HepG2 (cell line): ENCODE measurements around the gene C11orf65. TPM values are rescaled to one million over a fixed set of nuclear protein-coding genes. Genes with fewer than 3 reads are reported as not detected.

ENCODE experiments used
- ATF7-NPFF ChIP-seq: sonication (generic); formaldehyde crosslinking; IDR thresholded peaks from 2 replicates; pipeline ENCODE4 v1.8.1; 2023; ENCODE audit warnings: mild to moderate bottlenecking, low read depth, missing genetic modification reagents, moderate library complexity
- BRCA1 ChIP-seq: sonication (generic); formaldehyde crosslinking; IDR thresholded peaks from 2 replicates; pipeline ENCODE4 v1.4.0; 2020; ENCODE audit warnings: missing genetic modification reagents
- CAMTA2 ChIP-seq: sonication (generic); formaldehyde crosslinking; IDR thresholded peaks from 2 replicates; pipeline ENCODE4 v1.4.0; 2020; ENCODE audit warnings: mild to moderate bottlenecking, missing genetic modification reagents, borderline replicate concordance
- CCAR2 ChIP-seq: fragments of 200-400 bp; formaldehyde crosslinking; optimal IDR thresholded peaks from 2 replicates; pipeline ENCODE3; 2018; ENCODE audit warnings: low read depth, mild to moderate bottlenecking, low read length, moderate library complexity
- CHCHD3 ChIP-seq: sonication (generic); formaldehyde crosslinking; IDR thresholded peaks from 2 replicates; pipeline ENCODE4 v1.8.0; 2022; ENCODE audit warnings: mild to moderate bottlenecking, missing genetic modification reagents, moderate library complexity
- FOXJ3 ChIP-seq: sonication (generic); formaldehyde crosslinking; IDR thresholded peaks from 2 replicates; pipeline ENCODE4 v1.4.0; 2020; ENCODE audit warnings: missing genetic modification reagents, mild to moderate bottlenecking, borderline replicate concordance
- HNF4G ChIP-seq, 2 experiments: sonication (generic) in 1 of 2; formaldehyde crosslinking in 1 of 2; IDR thresholded peaks; 2 replicates each; pipeline versions ENCODE4 v1.4.0 to v1.6.1; 2011 to 2020; ENCODE audit warnings: borderline replicate concordance in 2 of 2, low read depth in 2 of 2, mild to moderate bottlenecking in 2 of 2, low read length in 1 of 2, missing genetic modification reagents in 1 of 2, moderate library complexity in 1 of 2
- IRX3 ChIP-seq: sonication (generic); formaldehyde crosslinking; IDR thresholded peaks from 2 replicates; pipeline ENCODE4 v1.8.1; 2023; ENCODE audit warnings: mild to moderate bottlenecking, low read depth, missing genetic modification reagents, borderline replicate concordance
- NFYB ChIP-seq: sonication (generic); formaldehyde crosslinking; IDR thresholded peaks from 2 replicates; pipeline ENCODE4 v1.4.0; 2020; ENCODE audit warnings: missing genetic modification reagents
- ZBTB20 ChIP-seq: sonication (generic); formaldehyde crosslinking; IDR thresholded peaks from 2 replicates; pipeline ENCODE4 v1.8.1; 2023; ENCODE audit warnings: missing genetic modification reagents, low read depth, mild to moderate bottlenecking, borderline replicate concordance
- ZKSCAN8 ChIP-seq: IDR thresholded peaks from 2 replicates; pipeline ENCODE4 v1.6.1; 2016; ENCODE audit warnings: borderline replicate concordance, missing genetic modification reagents, missing compliant biosample characterization
- ZNF20 ChIP-seq: sonication (generic); formaldehyde crosslinking; IDR thresholded peaks from 2 replicates; pipeline ENCODE4 v1.4.0; 2020; ENCODE audit warnings: mild to moderate bottlenecking, moderate library complexity, missing genetic modification reagents
- ZNF563 ChIP-seq: sonication (generic); formaldehyde crosslinking; IDR thresholded peaks from 2 replicates; pipeline ENCODE4 v1.8.0; 2022; ENCODE audit warnings: mild to moderate bottlenecking, moderate library complexity, missing genetic modification reagents
- ZNF572 ChIP-seq: sonication (generic); formaldehyde crosslinking; IDR thresholded peaks from 2 replicates; pipeline ENCODE4 v1.5.1; 2020; ENCODE audit warnings: mild to moderate bottlenecking, missing genetic modification reagents
- polyA plus RNA-seq, 8 experiments: library from polyadenylated mRNA; depleted of rRNA in 3 of 8; stranded (reverse) in 7 of 8; unstranded in 1 of 8; fragments of >200 nt; fragmentation: Illumina TruSeq in 4 of 8; extraction: Trizol in 4 of 8; gene quantifications; 2 replicates each; pipeline versions ENCODE4 v1.2.1 to v1.2.3, GENCODE V29; 2011 to 2016; ENCODE audit warnings: low read depth in 4 of 8, missing spikeins in 1 of 8, mixed read lengths in 1 of 8; ENCODE audit not compliant: insufficient read depth in 1 of 8
- total RNA-seq, 5 experiments: library from RNA; depleted of rRNA; stranded (reverse); fragments of >200 nt; fragmentation: Illumina TruSeq; extraction: Trizol; gene quantifications; 2 replicates each; pipeline ENCODE4 v1.2.3, GENCODE V29; 2016; ENCODE audit warnings: low read depth in 1 of 5
- TF ChIP-seq, protein P1 (sequence below): sonication (generic); formaldehyde crosslinking; IDR thresholded peaks from 2 replicates; pipeline ENCODE4 v1.8.1; 2023; ENCODE audit warnings: missing genetic modification reagents, inconsistent platforms, borderline replicate concordance
- TF ChIP-seq, protein P2 (sequence below): IDR thresholded peaks from 2 replicates; pipeline ENCODE4 v1.6.1; 2016; ENCODE audit warnings: missing biosample characterization, missing genetic modification reagents, low read depth
- TF ChIP-seq, protein P3 (sequence below): sonication (generic); formaldehyde crosslinking; IDR thresholded peaks from 2 replicates; pipeline ENCODE4 v1.8.1; 2022; ENCODE audit warnings: mild to moderate bottlenecking, missing genetic modification reagents
- TF ChIP-seq, protein P4 (sequence below): sonication (generic); formaldehyde crosslinking; IDR thresholded peaks from 2 replicates; pipeline ENCODE4 v1.5.0; 2020; ENCODE audit warnings: mild to moderate bottlenecking, missing genetic modification reagents
- TF ChIP-seq, protein P5 (sequence below): sonication (generic); formaldehyde crosslinking; IDR thresholded peaks from 2 replicates; pipeline ENCODE4 v1.4.0; 2020; ENCODE audit warnings: missing genetic modification reagents

The C11orf65 gene
- total and polyA plus RNA-seq, 2 of the 13 experiments (the other 11 are each of a cell fraction or from before 2014, with no cell fraction given), result 0.38 to 0.42 TPM

DNA sequence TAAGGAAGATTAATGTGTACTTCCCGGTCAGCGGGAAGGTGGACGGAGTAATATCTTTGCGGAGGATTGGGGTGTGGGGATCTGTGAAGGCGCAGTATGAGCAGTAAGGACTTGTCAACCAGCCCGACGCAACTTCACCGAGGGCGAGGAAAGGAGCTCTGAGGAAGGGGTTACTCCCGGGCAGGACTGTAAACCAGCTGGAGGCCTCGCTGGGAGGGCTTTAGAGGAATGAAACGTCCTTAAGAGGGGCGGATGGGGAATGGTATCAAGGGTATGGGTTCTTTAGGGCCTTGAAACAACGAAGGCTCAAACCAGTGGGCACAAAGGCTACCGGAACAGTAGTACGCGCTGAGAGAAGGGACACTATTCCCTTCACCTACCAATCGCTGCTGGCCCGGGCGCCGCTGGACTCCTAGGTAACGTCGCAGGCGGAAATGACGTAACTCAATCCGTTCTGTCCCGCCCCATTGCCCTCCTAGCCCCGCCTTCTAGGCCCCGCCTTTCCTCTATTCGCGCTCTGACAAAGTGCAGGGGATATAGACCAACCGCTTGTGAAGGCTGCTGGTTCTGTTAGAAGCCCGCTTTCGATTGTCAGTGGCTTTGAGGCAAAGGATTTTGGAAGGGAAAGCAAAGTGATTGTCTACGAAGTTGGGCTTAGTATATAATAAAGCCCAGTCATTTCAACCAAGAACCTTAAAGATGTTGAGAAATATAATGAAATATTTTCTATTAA, at the start of gene C11orf65 (continued):
- TF ChIP-seq, protein P1, sequence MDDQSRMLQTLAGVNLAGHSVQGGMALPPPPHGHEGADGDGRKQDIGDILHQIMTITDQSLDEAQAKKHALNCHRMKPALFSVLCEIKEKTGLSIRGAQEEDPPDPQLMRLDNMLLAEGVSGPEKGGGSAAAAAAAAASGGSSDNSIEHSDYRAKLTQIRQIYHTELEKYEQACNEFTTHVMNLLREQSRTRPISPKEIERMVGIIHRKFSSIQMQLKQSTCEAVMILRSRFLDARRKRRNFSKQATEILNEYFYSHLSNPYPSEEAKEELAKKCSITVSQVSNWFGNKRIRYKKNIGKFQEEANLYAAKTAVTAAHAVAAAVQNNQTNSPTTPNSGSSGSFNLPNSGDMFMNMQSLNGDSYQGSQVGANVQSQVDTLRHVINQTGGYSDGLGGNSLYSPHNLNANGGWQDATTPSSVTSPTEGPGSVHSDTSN (CRISPR knock-in tag), result no peak
- TF ChIP-seq FOXJ3 (CRISPR knock-in tag) (no peak), ZNF572 (CRISPR knock-in tag) (no peak), BRCA1 (no peak), ZNF563 (no peak), NFYB (CRISPR knock-in tag) (peak; percentile 73), ZNF20 (CRISPR knock-in tag) (no peak), ATF7-NPFF (CRISPR knock-in tag) (no peak), IRX3 (no peak), CHCHD3 (CRISPR knock-in tag) (no peak), ZBTB20 (CRISPR knock-in tag) (no peak), CCAR2 (no peak), CAMTA2 (no peak), ZKSCAN8 (CRISPR knock-in tag) (0 out of 2 replicates have a peak, but pooled peaks have one; percentile 15), HNF4G (IDR thresholded peaks at IDR 0.05; ENCODE audit: borderline replicate concordance, low read depth, low read length) (peak; percentile 32; the same call in 1 of the 2 replicates), HNF4G (CRISPR knock-in tag; IDR thresholded peaks at IDR 0.05; ENCODE audit: borderline replicate concordance, low read depth) (no peak)
- TF ChIP-seq, protein P2, sequence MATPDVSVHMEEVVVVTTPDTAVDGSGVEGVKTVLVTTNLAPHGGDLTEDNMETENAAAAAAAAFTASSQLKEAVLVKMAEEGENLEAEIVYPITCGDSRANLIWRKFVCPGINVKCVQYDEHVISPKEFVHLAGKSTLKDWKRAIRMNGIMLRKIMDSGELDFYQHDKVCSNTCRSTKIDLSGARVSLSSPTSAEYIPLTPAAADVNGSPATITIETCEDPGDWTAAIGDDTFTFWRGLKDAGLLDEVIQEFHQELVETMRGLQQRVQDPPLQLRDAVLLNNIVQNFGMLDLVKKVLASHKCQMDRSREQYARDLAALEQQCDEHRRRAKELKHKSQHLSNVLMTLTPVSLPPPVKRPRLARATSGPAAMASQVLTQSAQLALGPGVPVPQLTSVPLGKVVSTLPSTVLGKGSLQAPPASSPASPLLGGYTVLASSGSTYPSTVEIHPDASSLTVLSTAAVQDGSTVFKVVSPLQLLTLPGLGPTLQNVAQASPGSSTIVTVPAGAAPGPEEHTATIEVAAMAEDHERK (CRISPR knock-in tag), result no peak
- TF ChIP-seq, protein P3, sequence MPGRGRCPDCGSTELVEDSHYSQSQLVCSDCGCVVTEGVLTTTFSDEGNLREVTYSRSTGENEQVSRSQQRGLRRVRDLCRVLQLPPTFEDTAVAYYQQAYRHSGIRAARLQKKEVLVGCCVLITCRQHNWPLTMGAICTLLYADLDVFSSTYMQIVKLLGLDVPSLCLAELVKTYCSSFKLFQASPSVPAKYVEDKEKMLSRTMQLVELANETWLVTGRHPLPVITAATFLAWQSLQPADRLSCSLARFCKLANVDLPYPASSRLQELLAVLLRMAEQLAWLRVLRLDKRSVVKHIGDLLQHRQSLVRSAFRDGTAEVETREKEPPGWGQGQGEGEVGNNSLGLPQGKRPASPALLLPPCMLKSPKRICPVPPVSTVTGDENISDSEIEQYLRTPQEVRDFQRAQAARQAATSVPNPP (CRISPR knock-in tag), result no peak
- TF ChIP-seq, protein P4, sequence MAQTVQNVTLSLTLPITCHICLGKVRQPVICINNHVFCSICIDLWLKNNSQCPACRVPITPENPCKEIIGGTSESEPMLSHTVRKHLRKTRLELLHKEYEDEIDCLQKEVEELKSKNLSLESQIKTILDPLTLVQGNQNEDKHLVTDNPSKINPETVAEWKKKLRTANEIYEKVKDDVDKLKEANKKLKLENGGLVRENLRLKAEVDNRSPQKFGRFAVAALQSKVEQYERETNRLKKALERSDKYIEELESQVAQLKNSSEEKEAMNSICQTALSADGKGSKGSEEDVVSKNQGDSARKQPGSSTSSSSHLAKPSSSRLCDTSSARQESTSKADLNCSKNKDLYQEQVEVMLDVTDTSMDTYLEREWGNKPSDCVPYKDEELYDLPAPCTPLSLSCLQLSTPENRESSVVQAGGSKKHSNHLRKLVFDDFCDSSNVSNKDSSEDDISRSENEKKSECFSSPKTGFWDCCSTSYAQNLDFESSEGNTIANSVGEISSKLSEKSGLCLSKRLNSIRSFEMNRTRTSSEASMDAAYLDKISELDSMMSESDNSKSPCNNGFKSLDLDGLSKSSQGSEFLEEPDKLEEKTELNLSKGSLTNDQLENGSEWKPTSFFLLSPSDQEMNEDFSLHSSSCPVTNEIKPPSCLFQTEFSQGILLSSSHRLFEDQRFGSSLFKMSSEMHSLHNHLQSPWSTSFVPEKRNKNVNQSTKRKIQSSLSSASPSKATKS (CRISPR knock-in tag), result no peak
- TF ChIP-seq, protein P5, sequence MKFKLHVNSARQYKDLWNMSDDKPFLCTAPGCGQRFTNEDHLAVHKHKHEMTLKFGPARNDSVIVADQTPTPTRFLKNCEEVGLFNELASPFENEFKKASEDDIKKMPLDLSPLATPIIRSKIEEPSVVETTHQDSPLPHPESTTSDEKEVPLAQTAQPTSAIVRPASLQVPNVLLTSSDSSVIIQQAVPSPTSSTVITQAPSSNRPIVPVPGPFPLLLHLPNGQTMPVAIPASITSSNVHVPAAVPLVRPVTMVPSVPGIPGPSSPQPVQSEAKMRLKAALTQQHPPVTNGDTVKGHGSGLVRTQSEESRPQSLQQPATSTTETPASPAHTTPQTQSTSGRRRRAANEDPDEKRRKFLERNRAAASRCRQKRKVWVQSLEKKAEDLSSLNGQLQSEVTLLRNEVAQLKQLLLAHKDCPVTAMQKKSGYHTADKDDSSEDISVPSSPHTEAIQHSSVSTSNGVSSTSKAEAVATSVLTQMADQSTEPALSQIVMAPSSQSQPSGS (CRISPR knock-in tag), result peak; percentile 85; the same call in 1 of the 2 replicates
